SK-N-SH treated with all-trans-retinoic acid at 6 μM for 48 hours (cell line): Measurements from ENCODE around the gene CTRB2.

Experiments used
- ATAC-seq: fragments of 200-7000 bp; cut with Tn5 transposase; 3 replicates; pipeline ENCODE4 v1.9.1; 2020; ENCODE audit warnings: mild to moderate bottlenecking, moderate library complexity
- ARNTL ChIP-seq: fragments of 450-650 bp; formaldehyde crosslinking; IDR thresholded peaks from 2 replicates; pipeline ENCODE4 v1.5.0; 2020; ENCODE audit warnings: low read depth, mild to moderate bottlenecking, moderate library complexity, borderline replicate concordance
- BACH2 ChIP-seq: fragments of 250-450 bp; sonication (Bioruptor Pico); IDR thresholded peaks from 2 replicates; pipeline ENCODE4 v1.9.0; 2021; ENCODE audit warnings: mild to moderate bottlenecking, borderline replicate concordance
- ESRRG ChIP-seq: fragments of 250-450 bp; sonication (Bioruptor Pico); IDR thresholded peaks from 2 replicates; pipeline ENCODE4 v1.6.1; 2021; ENCODE audit warnings: mild to moderate bottlenecking
- GLIS3 ChIP-seq: fragments of 250-450 bp; sonication (Bioruptor Pico); IDR thresholded peaks from 2 replicates; pipeline ENCODE4 v1.5.0; 2020; ENCODE audit warnings: mild to moderate bottlenecking, moderate library complexity
- OSR1 ChIP-seq: fragments of 250-450 bp; sonication (Bioruptor Pico); IDR thresholded peaks from 2 replicates; pipeline ENCODE4 v1.8.0; 2022; ENCODE audit warnings: moderate library complexity, mild to moderate bottlenecking, inconsistent platforms
- PPARA ChIP-seq: fragments of 250-450 bp; sonication (Bioruptor Pico); IDR thresholded peaks from 2 replicates; pipeline ENCODE4 v1.5.0; 2020; ENCODE audit warnings: mild to moderate bottlenecking, borderline replicate concordance
- RARB ChIP-seq: fragments of 250-450 bp; sonication (Bioruptor Pico); IDR thresholded peaks from 2 replicates; pipeline ENCODE4 v1.8.0; 2021; ENCODE audit warnings: mild to moderate bottlenecking, moderate library complexity
- SNAI2 ChIP-seq: fragments of 250-450 bp; sonication (Bioruptor Pico); IDR thresholded peaks from 2 replicates; pipeline ENCODE4 v1.5.0; 2020; ENCODE audit warnings: mild to moderate bottlenecking, moderate library complexity
- TCF4 ChIP-seq: fragments of 250-450 bp; sonication (Bioruptor Pico); IDR thresholded peaks from 2 replicates; pipeline ENCODE4 v1.8.0; 2021; ENCODE audit warnings: mild to moderate bottlenecking, moderate library complexity, borderline replicate concordance
- TOX ChIP-seq: fragments of 250-450 bp; sonication (Bioruptor Pico); IDR thresholded peaks from 2 replicates; pipeline ENCODE4 v1.8.0; 2021; ENCODE audit warnings: mild to moderate bottlenecking, moderate library complexity, borderline replicate concordance
- ZC3H10 ChIP-seq: fragments of 250-450 bp; sonication (Bioruptor Pico); IDR thresholded peaks from 2 replicates; pipeline ENCODE4 v1.5.1; 2021; ENCODE audit warnings: mild to moderate bottlenecking, moderate library complexity
- ZFP3 ChIP-seq: fragments of 250-450 bp; sonication (Bioruptor Pico); IDR thresholded peaks from 2 replicates; pipeline ENCODE4 v1.5.0; 2020; ENCODE audit warnings: mild to moderate bottlenecking, moderate library complexity
- ZFP30 ChIP-seq: fragments of 450-650 bp; formaldehyde crosslinking; IDR thresholded peaks from 2 replicates; pipeline ENCODE4 v1.5.0; 2022; ENCODE audit warnings: mild to moderate bottlenecking, moderate library complexity
- ZNF565 ChIP-seq: fragments of 450-650 bp; formaldehyde crosslinking; conservative IDR thresholded peaks from 2 replicates; pipeline ENCODE4 v1.5.0; 2020; ENCODE audit warnings: low read depth, mild to moderate bottlenecking, moderate library complexity
- ZNF70 ChIP-seq: fragments of 450-650 bp; formaldehyde crosslinking; IDR thresholded peaks from 2 replicates; pipeline ENCODE4 v1.5.0; 2020; ENCODE audit warnings: mild to moderate bottlenecking, moderate library complexity
- TF ChIP-seq, protein P1 (sequence below): fragments of 250-450 bp; sonication (Bioruptor Pico); IDR thresholded peaks from 2 replicates; pipeline ENCODE4 v1.8.0; 2020; ENCODE audit warnings: mild to moderate bottlenecking, moderate library complexity, borderline replicate concordance
- TF ChIP-seq, protein P2 (sequence below): fragments of 250-450 bp; sonication (Bioruptor Pico); IDR thresholded peaks from 2 replicates; pipeline ENCODE4 v1.5.1; 2020; ENCODE audit warnings: low read depth, mild to moderate bottlenecking, moderate library complexity
- TF ChIP-seq, protein P3 (sequence below): fragments of 250-450 bp; sonication (Bioruptor Pico); IDR thresholded peaks from 2 replicates; pipeline ENCODE4 v1.5.0; 2020; ENCODE audit warnings: mild to moderate bottlenecking, moderate library complexity
- TF ChIP-seq, protein P4 (sequence below): fragments of 250-450 bp; sonication (Bioruptor Pico); IDR thresholded peaks from 2 replicates; pipeline ENCODE4 v1.5.1; 2021; ENCODE audit warnings: mild to moderate bottlenecking, moderate library complexity
- TF ChIP-seq, protein P5 (sequence below): fragments of 250-450 bp; sonication (Bioruptor Pico); IDR thresholded peaks from 2 replicates; pipeline ENCODE4 v1.8.0; 2021; ENCODE audit warnings: low read depth, mild to moderate bottlenecking, moderate library complexity, borderline replicate concordance

Gene CTRB2

DNA sequence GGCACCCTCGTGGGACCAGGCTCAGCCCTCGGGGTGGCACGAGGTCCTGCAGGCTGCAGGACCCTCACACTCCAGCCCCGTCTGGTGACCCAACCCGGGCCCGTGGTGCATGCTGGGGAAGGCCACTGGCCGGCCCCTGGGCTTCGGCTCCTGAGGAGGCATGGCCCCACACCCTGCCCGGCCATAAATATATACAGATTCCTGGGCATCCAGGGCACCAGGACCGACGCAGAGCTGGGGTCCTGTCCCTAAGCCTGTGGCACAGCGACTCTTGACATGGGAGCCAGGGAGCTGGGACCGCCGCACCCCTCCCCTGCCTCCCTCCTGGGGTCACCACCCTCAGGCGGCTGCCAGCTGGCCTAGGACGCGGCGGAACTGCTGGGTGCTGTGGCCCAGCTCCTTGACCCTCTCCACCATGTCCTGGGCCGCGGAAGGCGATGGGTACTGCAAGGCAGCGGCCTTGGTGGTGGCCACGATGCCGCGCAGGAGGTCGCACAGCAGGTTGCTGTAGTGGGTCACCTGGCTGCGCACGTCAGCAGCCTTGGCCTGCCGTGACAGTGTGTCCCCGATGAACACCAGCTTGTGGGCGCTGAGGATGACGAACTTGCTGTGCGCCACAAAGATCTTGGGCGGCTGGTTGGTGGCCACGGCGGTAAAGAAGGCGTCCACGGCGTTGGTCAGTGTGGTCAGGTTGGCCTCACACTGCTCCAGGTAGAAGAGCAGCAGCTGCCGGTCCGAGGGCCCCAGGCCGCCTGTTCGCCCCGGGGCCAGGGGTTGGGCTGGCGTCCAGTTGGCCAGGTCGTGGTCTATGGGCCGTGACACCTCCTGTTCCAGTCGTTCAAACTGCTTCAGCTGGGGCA, 22.4 kb upstream of the CTRB2 start:
- no peak for ATAC-seq
- TF ChIP-seq ZFP30 (no peak), ZFP3 (CRISPR knock-in tag) (no peak), SNAI2 (no peak), ZNF565 (no peak), ZNF70 (CRISPR knock-in tag) (no peak), BACH2 (no peak), ZC3H10 (CRISPR knock-in tag) (no peak), OSR1 (CRISPR knock-in tag) (no peak)
- TF ChIP-seq, protein P1, sequence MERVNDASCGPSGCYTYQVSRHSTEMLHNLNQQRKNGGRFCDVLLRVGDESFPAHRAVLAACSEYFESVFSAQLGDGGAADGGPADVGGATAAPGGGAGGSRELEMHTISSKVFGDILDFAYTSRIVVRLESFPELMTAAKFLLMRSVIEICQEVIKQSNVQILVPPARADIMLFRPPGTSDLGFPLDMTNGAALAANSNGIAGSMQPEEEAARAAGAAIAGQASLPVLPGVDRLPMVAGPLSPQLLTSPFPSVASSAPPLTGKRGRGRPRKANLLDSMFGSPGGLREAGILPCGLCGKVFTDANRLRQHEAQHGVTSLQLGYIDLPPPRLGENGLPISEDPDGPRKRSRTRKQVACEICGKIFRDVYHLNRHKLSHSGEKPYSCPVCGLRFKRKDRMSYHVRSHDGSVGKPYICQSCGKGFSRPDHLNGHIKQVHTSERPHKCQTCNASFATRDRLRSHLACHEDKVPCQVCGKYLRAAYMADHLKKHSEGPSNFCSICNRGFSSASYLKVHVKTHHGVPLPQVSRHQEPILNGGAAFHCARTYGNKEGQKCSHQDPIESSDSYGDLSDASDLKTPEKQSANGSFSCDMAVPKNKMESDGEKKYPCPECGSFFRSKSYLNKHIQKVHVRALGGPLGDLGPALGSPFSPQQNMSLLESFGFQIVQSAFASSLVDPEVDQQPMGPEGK (CRISPR knock-in tag): no peak

DNA sequence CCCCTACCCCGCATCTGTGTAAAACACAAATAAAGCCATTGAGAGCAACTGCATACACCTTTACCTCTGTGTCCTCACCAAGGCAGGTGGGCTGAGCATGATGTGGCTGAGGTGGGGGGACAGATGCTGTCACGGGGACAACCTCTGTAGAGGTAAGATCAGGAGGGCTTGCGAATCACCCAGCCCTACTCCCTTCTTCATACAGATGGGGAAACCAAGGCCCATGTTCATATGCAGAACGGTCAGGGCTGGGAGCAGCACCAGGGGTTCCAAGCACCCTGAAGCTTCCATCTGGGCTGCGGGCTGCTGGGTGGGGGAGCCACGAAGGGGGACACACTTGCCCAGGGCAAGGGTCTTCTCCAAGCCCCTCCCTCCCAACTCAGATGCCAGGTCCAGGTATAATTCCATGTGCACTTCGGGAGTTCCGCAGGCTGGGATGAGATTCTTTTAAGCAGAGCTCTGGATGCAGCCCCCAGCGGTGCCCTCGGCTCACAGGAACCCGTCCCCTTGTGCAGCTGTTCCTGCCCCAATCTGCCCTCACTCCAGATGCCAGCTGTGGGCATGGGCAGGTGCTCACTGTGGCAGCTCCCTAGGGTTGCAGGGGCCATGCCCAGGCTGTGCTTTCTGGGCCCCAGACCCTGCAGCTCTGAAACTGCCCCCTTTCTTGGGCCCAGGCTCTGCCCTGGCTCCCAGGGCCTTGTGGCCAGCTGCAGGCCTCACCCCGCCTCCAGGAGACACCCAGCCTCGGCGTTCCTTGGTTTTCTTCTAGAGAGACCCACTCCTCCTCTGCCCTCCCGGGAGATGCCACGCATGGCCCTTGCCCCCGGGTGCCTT, 21.4 kb upstream of the CTRB2 start:
- TF ChIP-seq, protein P2, sequence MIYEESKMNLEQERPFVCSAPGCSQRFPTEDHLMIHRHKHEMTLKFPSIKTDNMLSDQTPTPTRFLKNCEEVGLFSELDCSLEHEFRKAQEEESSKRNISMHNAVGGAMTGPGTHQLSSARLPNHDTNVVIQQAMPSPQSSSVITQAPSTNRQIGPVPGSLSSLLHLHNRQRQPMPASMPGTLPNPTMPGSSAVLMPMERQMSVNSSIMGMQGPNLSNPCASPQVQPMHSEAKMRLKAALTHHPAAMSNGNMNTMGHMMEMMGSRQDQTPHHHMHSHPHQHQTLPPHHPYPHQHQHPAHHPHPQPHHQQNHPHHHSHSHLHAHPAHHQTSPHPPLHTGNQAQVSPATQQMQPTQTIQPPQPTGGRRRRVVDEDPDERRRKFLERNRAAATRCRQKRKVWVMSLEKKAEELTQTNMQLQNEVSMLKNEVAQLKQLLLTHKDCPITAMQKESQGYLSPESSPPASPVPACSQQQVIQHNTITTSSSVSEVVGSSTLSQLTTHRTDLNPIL (CRISPR knock-in tag): no peak
- TF ChIP-seq TCF4 (no peak), PPARA (CRISPR knock-in tag) (no peak), ESRRG (CRISPR knock-in tag) (no peak), GLIS3 (CRISPR knock-in tag) (no peak), ZFP3 (CRISPR knock-in tag) (no peak), ZC3H10 (CRISPR knock-in tag) (no peak), RARB (no peak), ARNTL (CRISPR knock-in tag) (no peak), ZNF565 (no peak), BACH2 (no peak), OSR1 (CRISPR knock-in tag) (no peak)
- TF ChIP-seq, protein P3, sequence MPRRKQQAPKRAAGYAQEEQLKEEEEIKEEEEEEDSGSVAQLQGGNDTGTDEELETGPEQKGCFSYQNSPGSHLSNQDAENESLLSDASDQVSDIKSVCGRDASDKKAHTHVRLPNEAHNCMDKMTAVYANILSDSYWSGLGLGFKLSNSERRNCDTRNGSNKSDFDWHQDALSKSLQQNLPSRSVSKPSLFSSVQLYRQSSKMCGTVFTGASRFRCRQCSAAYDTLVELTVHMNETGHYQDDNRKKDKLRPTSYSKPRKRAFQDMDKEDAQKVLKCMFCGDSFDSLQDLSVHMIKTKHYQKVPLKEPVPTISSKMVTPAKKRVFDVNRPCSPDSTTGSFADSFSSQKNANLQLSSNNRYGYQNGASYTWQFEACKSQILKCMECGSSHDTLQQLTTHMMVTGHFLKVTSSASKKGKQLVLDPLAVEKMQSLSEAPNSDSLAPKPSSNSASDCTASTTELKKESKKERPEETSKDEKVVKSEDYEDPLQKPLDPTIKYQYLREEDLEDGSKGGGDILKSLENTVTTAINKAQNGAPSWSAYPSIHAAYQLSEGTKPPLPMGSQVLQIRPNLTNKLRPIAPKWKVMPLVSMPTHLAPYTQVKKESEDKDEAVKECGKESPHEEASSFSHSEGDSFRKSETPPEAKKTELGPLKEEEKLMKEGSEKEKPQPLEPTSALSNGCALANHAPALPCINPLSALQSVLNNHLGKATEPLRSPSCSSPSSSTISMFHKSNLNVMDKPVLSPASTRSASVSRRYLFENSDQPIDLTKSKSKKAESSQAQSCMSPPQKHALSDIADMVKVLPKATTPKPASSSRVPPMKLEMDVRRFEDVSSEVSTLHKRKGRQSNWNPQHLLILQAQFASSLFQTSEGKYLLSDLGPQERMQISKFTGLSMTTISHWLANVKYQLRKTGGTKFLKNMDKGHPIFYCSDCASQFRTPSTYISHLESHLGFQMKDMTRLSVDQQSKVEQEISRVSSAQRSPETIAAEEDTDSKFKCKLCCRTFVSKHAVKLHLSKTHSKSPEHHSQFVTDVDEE: no peak

DNA sequence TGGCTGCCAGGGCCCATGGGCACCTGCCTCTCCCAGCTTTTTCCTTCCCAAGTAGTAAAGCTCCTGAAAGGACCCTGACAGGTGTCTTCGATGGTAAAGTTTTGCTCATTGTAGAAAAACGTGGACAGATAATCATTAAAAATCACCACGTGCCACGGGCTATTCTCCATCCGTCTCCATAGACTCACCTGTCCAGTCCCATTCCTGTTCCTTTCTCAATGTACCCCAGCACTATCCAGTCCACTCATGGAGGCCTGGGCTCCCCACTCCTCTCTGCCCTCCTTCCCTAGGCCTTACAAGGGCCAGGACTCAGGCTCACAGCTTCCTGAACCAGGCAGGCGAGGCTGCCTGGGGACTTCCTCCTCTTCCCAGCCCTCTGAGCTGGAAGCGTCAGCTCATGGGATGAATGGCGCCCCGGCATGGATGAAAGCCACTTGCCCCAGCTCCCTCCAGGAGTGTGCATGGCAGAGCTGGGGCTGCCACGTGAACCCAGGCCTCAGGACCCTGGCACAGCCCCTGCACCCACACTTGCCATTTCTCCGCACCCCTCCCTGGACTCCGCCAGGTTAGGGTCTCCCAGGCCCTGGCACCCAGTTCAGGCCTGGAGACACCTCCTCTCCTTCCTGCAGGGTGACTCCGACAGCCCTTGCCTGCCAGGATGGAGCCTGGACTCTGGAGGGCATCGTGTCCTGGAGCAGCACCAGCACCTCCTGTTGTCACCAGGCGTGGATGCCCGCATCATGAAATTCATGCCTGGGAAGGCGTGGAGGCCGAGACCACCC, 20.6 kb upstream of the CTRB2 start:
- no peak for ATAC-seq

More for the DNA sequence above, 21.4 kb upstream of the CTRB2 start:
- no peak for ATAC-seq

More for the DNA sequence above, 20.6 kb upstream of the CTRB2 start:
- no peak for TF ChIP-seq TOX (CRISPR knock-in tag)
- TF ChIP-seq PPARA (CRISPR knock-in tag): no peak
- no peak for TF ChIP-seq BACH2
- TF ChIP-seq, protein P3: no peak
- TF ChIP-seq, protein P4, sequence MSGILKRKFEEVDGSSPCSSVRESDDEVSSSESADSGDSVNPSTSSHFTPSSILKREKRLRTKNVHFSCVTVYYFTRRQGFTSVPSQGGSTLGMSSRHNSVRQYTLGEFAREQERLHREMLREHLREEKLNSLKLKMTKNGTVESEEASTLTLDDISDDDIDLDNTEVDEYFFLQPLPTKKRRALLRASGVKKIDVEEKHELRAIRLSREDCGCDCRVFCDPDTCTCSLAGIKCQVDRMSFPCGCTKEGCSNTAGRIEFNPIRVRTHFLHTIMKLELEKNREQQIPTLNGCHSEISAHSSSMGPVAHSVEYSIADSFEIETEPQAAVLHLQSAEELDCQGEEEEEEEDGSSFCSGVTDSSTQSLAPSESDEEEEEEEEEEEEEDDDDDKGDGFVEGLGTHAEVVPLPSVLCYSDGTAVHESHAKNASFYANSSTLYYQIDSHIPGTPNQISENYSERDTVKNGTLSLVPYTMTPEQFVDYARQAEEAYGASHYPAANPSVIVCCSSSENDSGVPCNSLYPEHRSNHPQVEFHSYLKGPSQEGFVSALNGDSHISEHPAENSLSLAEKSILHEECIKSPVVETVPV (CRISPR knock-in tag): no peak
- TF ChIP-seq, protein P1 (CRISPR knock-in tag): no peak
- TF ChIP-seq ZFP3 (CRISPR knock-in tag): no peak
- TF ChIP-seq, protein P5, sequence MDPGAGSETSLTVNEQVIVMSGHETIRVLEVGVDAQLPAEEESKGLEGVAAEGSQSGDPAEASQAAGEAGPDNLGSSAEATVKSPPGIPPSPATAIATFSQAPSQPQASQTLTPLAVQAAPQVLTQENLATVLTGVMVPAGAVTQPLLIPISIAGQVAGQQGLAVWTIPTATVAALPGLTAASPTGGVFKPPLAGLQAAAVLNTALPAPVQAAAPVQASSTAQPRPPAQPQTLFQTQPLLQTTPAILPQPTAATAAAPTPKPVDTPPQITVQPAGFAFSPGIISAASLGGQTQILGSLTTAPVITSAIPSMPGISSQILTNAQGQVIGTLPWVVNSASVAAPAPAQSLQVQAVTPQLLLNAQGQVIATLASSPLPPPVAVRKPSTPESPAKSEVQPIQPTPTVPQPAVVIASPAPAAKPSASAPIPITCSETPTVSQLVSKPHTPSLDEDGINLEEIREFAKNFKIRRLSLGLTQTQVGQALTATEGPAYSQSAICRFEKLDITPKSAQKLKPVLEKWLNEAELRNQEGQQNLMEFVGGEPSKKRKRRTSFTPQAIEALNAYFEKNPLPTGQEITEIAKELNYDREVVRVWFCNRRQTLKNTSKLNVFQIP (CRISPR knock-in tag): no peak
- TF ChIP-seq ZFP30: no peak
